ENCODE measurements around the gene ABR.
"Not testable (repeated sequence)": the region's sequence is repeated elsewhere in the genome, so short reads cannot be mapped to it uniquely, and the experiment has no call there.

Gene ABR

GRCh38 chr17:1094591-1094990 is 85.2 kb downstream of the ABR start:
- no peak for DNase-seq

GRCh38 chr17:1091900-1092299 is 87.9 kb downstream of the ABR start:
- no peak for DNase-seq

GRCh38 chr17:1091190-1091534 is 88.6 kb downstream of the ABR start:
- DNase-seq: no peak

GRCh38 chr17:1090465-1091189 is 89.2 kb downstream of the ABR start:
- no peak for DNase-seq

GRCh38 chr17:1089915-1090314 is 89.9 kb downstream of the ABR start:
- no peak for DNase-seq

- no peak for DNase-seq
These were observed 92.2 kb downstream of the ABR start for GRCh38 chr17:1087381-1088241.

- DNase-seq: peak; percentile 80
These were observed 96.2 kb downstream of the ABR start for GRCh38 chr17:1083451-1084187.

GRCh38 chr17:1082579-1082978 is 97.2 kb downstream of the ABR start:
- peak; percentile 58 for DNase-seq

GRCh38 chr17:1078831-1079561 is 100.8 kb downstream of the ABR start:
- DNase-seq: peak; percentile 41

- DNase-seq: no peak
These were observed 101.6 kb downstream of the ABR start for GRCh38 chr17:1077986-1078711.

- DNase-seq: no peak
These were observed 102.2 kb downstream of the ABR start for GRCh38 chr17:1077581-1077985.

GRCh38 chr17:1076982-1077302 is 102.8 kb downstream of the ABR start:
- DNase-seq: no peak

GRCh38 chr17:1076299-1076981 is 103.3 kb downstream of the ABR start:
- DNase-seq: no peak

- DNase-seq: no peak
These were observed 104.7 kb downstream of the ABR start for GRCh38 chr17:1074886-1075605.

- not testable (repeated sequence) for DNase-seq
These were observed 105.7 kb downstream of the ABR start for GRCh38 chr17:1073963-1074625.

- DNase-seq: no peak
These were observed 106.4 kb downstream of the ABR start for GRCh38 chr17:1073241-1073962.

GRCh38 chr17:1072551-1072961 is 107.2 kb downstream of the ABR start:
- no peak for DNase-seq

- no peak for DNase-seq
These were observed 108.5 kb downstream of the ABR start for GRCh38 chr17:1071103-1071825.

GRCh38 chr17:1070411-1070810 is 109.4 kb downstream of the ABR start:
- no peak for DNase-seq

All from fibroblast of skin of right biceps (primary cell).